Panc1 (cell line): ENCODE results near the gene LEFTY2.

Experiments used
- POLR2AphosphoS5 ChIP-seq: IDR thresholded peaks from 2 replicates; pipeline ENCODE4 v1.6.1; 2012; ENCODE audit warnings: mild to moderate bottlenecking, low read depth, low read length, moderate library complexity
- TCF7L2 ChIP-seq: IDR thresholded peaks from 2 replicates; pipeline ENCODE4 v1.6.1; 2011; ENCODE audit warnings: mild to moderate bottlenecking, low read depth, low read length, inconsistent platforms

DNA sequence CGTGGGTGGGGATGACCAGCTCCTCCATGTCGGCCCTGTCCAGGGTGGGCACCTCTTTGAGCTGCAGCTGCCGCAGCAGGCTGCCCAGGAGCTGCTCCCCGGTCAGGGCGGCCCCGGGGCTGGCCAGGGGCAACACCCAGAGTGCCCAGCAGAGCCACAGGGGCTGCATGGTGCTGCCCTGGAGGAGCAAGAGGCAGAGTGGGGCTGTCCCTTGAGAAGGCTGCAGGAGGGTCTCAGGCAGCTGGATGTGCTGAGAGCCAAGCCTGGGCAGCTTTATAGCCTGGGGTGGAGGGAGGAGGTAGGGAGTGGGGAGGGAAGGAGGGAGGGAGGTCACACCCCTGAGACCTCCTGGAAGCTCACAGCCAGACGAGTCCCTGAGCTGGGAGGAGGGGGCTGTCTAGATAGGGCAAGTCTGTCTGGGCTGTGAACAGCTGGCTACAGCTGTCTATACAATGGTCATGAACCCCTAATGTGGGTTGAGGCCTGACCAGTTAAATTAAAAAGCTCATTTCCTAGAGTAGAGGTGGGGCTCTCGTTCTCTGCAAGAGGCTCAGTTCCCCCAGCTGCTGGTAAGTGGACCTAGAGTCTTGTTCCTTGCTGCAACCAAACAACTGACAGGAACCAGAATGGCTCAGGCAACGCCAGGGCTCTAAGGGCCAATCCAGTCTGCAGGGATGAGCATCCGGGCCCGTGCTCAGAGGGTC is 52.0 kb downstream of the LEFTY2 start, which contains the start of gene LEFTY1:
- TF ChIP-seq TCF7L2 (no peak), POLR2AphosphoS5 (no peak)
